WERI-Rb-1 (cell line): ENCODE results near the gene ARL5A.

Experiments used
- DNase-seq: peaks from one replicate; pipeline ENCODE4 v3.0.0-alpha.2; 2020
- H3K27ac ChIP-seq: fragments of 250-450 bp; sonication (Bioruptor Pico); 2 replicates; pipeline ENCODE4 v1.5.1; 2020; ENCODE audit warnings: mild to moderate bottlenecking, moderate library complexity
- H3K27me3 ChIP-seq: fragments of 250-450 bp; sonication (Bioruptor Pico); 2 replicates; pipeline ENCODE4 v1.5.1; 2021; ENCODE audit warnings: mild to moderate bottlenecking, low read depth, moderate library complexity; ENCODE audit not compliant: insufficient read depth, severe bottlenecking
- H3K36me3 ChIP-seq: fragments of 250-450 bp; sonication (Bioruptor Pico); 2 replicates; pipeline ENCODE4 v1.5.1; 2020; ENCODE audit warnings: mild to moderate bottlenecking, moderate library complexity
- H3K4me3 ChIP-seq: 2 replicates; pipeline ENCODE4 v1.5.1; 2011; ENCODE audit warnings: low read depth, mild to moderate bottlenecking, control low read depth, low read length
- H3K9me3 ChIP-seq: fragments of 250-450 bp; sonication (Bioruptor Pico); 2 replicates; pipeline ENCODE4 v1.5.1; 2021; ENCODE audit warnings: mild to moderate bottlenecking, moderate library complexity; ENCODE audit not compliant: severe bottlenecking
- TF ChIP-seq, protein P1 (sequence below): IDR thresholded peaks from 2 replicates; pipeline ENCODE4 v1.5.1; 2011; ENCODE audit warnings: low read depth, mild to moderate bottlenecking, control low read depth, inconsistent platforms, low read length

The ARL5A gene

DNA sequence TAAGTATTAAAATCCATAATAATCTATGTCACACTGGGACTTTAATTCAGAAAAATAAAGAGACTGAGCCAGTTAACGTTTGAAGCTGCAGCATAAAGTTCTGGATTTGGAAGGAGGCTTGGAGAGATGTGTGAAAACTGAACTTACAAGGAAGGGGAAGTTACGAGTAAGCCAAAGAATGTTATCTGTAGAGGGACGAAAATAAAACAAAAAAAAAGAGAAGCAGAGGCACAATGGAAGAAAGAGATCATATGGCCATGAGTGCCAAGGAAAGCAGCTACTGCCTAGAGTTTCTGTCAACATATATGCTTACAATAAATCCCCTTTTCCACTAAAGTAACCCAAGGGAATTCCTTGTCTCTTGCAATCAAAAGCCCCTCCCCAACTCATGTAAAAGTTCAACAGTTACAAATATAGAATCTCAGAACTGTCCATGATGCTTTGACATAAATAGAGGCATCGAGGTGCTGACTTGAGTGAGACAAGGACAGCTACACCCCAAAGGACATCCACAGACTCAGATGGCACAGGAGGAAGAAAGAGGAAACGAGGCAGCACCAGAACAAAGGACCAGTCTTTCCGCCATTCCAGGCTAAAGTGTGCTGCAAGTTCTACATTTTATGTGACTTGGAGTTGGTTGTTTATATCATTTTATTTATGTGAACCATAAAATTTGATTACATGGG is 16.1 kb upstream of the ARL5A start:
- TF ChIP-seq, protein P1, sequence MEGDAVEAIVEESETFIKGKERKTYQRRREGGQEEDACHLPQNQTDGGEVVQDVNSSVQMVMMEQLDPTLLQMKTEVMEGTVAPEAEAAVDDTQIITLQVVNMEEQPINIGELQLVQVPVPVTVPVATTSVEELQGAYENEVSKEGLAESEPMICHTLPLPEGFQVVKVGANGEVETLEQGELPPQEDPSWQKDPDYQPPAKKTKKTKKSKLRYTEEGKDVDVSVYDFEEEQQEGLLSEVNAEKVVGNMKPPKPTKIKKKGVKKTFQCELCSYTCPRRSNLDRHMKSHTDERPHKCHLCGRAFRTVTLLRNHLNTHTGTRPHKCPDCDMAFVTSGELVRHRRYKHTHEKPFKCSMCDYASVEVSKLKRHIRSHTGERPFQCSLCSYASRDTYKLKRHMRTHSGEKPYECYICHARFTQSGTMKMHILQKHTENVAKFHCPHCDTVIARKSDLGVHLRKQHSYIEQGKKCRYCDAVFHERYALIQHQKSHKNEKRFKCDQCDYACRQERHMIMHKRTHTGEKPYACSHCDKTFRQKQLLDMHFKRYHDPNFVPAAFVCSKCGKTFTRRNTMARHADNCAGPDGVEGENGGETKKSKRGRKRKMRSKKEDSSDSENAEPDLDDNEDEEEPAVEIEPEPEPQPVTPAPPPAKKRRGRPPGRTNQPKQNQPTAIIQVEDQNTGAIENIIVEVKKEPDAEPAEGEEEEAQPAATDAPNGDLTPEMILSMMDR = no peak
- DNase-seq = no peak
- Histone ChIP-seq H3K9me3 (no peaks in the 10 kb centered on the region), H3K27ac (no peak overlapping the region), H3K27me3 (no peaks in the 10 kb centered on the region), H3K36me3 (no peaks in the 10 kb centered on the region), H3K4me3 (no peak overlapping the region)

DNA sequence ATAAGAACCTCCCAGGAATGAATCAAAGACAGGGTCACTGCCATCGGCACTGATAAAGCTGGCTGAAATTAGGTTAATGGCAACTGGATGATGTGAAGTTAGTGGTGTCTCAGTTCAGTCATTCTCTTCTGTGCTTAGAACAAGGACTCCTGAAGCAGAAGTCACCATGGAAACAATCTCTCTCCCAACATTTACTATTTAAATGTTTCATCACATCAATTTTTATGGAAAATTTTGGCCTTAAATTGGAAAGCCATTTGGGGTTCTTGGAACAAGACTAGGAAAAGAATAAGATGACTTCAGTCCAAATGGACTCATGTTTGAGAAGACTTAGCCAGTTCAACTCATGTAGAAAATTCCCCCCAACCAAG is 15.5 kb upstream of the ARL5A start:
- Histone ChIP-seq H3K9me3 (no peaks in the 10 kb centered on the region), H3K4me3 (no peak overlapping the region), H3K27ac (no peak overlapping the region), H3K36me3 (no peaks in the 10 kb centered on the region), H3K27me3 (no peaks in the 10 kb centered on the region)
- TF ChIP-seq, protein P1 = no peak
- no peak for DNase-seq

DNA sequence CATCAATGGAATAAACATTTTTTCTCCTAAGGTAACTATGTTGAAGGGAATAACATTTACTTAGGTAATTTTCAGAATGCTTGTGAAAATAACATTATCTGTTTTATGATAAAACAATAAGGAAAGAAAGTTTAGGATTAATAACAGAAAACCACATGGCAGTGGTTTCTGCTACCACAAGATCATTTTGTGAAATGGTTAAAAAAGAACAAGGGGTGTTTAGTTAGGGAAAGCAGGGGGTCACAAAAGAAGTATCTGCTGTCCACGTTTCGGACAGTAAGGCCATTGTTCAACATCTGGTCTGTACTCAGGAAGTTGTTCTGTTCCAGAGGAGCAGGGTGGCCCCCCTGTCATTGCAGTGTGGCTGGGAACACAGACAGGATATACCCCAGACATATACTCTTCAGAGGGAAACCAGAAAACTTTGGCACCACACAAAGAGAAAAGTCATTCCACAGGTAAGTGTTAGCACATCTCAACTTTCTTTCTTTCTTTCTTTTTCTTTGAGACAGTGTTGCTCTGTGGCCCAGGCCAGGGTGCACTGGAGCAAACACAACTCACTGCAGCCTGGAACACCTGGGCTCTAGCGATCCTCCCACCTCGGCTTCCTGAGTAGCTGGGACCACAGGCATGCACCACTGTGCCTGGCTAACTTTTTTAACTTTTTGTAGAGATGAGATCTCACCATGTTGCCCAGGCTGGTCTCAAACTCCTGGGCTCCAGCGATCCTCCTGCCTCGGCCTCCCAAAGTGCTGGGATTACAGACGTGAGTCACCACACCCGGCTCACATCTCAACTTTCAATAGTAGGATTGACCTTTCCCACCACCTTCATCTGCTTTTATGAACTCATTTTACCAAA is 14.8 kb upstream of the ARL5A start:
- Histone ChIP-seq H3K4me3 (no peak overlapping the region), H3K9me3 (no peaks in the 10 kb centered on the region), H3K36me3 (no peaks in the 10 kb centered on the region), H3K27ac (no peak overlapping the region), H3K27me3 (no peaks in the 10 kb centered on the region)
- TF ChIP-seq, protein P1 = no peak
- no peak for DNase-seq

DNA sequence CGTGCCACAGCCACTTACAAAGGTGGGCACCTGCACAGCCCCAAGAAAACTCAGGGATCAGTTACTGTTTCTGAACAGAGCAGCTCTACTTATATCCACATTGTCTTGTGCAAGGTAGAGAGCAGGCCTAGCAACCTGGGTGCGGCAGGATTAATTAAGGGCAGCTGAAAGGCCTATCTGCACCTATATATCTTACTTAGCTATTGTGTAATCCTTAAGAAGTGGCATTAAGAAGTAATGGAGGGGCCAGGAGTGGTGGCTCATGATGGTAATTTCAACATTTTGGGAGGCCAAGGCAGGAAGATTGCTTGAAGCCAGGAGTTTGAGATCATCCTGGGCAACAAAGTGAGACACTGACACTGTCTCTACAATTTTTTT is 12.8 kb upstream of the ARL5A start:
- TF ChIP-seq, protein P1 = no peak
- Histone ChIP-seq H3K9me3 (no peaks in the 10 kb centered on the region), H3K4me3 (no peak overlapping the region), H3K36me3 (no peaks in the 10 kb centered on the region), H3K27me3 (no peaks in the 10 kb centered on the region), H3K27ac (peak overlapping the region; percentile 21; the same call in 1 of the 2 replicates)
- peak; percentile 67 for DNase-seq

DNA sequence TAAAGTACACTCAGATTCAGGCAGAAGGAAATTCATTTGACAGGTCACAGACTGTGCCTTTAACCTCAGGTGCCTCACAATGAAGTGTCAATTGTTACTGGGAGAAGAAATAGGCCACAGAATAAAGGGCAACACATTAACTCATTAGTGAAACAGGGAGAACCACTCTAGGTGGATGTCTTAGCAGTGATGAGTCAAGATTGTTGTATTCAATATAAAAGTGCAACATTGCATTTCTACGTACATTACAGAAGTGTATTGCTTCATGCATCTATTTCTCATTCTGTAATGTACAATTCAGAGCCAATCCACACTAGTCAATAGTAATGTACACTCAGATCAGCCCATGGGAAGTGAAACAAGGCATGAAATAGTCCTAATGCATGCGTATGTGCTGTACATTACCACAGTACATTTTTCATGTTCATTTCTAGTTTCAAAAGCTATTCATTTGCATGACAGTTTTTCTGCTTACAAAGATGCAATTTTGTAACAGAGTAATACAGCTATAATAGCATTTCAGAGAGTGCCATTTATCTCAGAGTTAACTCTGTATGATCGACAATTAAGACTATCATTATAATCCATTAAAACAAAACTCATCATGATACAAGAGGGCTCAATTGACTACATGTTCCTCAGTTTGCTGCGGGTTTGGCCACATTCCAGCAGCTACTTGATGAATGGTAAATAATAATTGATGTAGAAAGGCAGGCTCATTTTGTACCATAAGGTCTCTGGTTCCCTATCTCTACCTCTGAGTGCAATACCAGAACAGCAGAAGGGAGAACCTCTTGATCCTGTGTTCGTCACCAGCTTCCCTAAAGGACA is 12.2 kb upstream of the ARL5A start:
- TF ChIP-seq, protein P1 = no peak
- DNase-seq = no peak
- Histone ChIP-seq H3K27ac (peak overlapping the region; percentile 21; the same call in 1 of the 2 replicates), H3K9me3 (no peaks in the 10 kb centered on the region), H3K4me3 (no peak overlapping the region), H3K27me3 (no peaks in the 10 kb centered on the region), H3K36me3 (no peaks in the 10 kb centered on the region)
